ENCODE data around the gene NEGR1. TPM values are rescaled to one million over a fixed set of nuclear protein-coding genes. Genes with fewer than 3 reads are reported as not detected.

Gene NEGR1
- total RNA-seq, 1 experiment from 2014 or later, result 0.05 TPM

DNA sequence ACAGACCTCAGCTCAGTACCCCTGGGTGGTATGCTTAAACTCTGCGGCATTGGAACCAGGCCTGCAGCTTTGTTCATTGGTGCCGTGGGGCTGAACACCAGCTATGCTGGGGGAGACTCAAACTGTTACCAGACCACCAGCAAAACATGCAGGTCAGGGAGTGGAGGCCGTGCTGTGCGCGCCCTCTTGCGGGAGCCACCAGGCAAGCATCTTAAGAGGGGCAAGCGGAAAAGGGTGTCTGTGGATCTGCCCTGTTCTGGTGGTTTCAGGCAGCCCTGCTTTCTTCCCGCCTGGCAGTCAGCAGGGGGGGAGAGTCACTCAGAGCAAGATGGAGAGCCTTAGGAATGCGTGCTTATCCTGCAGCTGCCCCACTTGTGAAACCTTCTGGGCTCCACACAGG lies 924.6 kb downstream of the NEGR1 start:
- Histone ChIP-seq H2AFZ (ENCODE audit: low read depth, low read length, poor library complexity, severe bottlenecking) (no peak overlapping the region), H3K4me3 (replicated peaks in 1 of 2; ENCODE audit: low read depth in 1 of 2, low read length in 2 of 2) (no peak overlapping the region), H3K4me2 (ENCODE audit: low read length) (no peak overlapping the region), H3K9me3 (ENCODE audit: control insufficient read depth in 1 of 2, insufficient read depth in 1 of 2, low read depth in 1 of 2, low read length in 2 of 2) (peaks cover 4 to 15% of the 10 kb centered on the region in 2 experiments; a peak in 2 of 4 replicates), H3K27me3 (ENCODE audit: insufficient read depth, low read length) (no peaks in the 10 kb centered on the region), H3K9ac (ENCODE audit: low read length) (no peak overlapping the region), H3K36me3 (ENCODE audit: control insufficient read depth in 1 of 2, insufficient read depth in 2 of 2, low read length in 2 of 2) (no peaks in the 10 kb centered on the region), H3K79me2 (ENCODE audit: insufficient read depth, low read length) (no peaks in the 10 kb centered on the region), H4K20me1 (ENCODE audit: insufficient read depth) (no peaks in the 10 kb centered on the region), H3K27ac (ENCODE audit: low read depth, low read length) (no peak overlapping the region), H3K9me2 (ENCODE audit: insufficient read depth) (no peaks in the 10 kb centered on the region), H3K4me1 (ENCODE audit: control insufficient read depth in 1 of 2, insufficient read depth in 2 of 2, low read length in 2 of 2) (no peaks in the 10 kb centered on the region)
- ChIA-PET RAD21 (ENCODE audit: low non-redundant PET in 1 of 2, low total read pairs in 2 of 2, uncharacterized antibody in 2 of 2, unreplicated experiment in 2 of 2) (no interaction called here), CTCF (no interaction called here), POLR2A (no interaction called here)
- TF ChIP-seq CBX3 (IDR thresholded peaks at IDR 0.05; ENCODE audit: low read depth), result no peak
- TF ChIP-seq, protein P1, sequence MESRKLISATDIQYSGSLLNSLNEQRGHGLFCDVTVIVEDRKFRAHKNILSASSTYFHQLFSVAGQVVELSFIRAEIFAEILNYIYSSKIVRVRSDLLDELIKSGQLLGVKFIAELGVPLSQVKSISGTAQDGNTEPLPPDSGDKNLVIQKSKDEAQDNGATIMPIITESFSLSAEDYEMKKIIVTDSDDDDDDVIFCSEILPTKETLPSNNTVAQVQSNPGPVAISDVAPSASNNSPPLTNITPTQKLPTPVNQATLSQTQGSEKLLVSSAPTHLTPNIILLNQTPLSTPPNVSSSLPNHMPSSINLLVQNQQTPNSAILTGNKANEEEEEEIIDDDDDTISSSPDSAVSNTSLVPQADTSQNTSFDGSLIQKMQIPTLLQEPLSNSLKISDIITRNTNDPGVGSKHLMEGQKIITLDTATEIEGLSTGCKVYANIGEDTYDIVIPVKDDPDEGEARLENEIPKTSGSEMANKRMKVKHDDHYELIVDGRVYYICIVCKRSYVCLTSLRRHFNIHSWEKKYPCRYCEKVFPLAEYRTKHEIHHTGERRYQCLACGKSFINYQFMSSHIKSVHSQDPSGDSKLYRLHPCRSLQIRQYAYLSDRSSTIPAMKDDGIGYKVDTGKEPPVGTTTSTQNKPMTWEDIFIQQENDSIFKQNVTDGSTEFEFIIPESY (IDR thresholded peaks at IDR 0.05; ENCODE audit: extremely low read depth, insufficient replicate concordance, low read length), result no peak
- no peak for TF ChIP-seq JUND (IDR thresholded peaks at IDR 0.05)
- TF ChIP-seq EZH2 (IDR thresholded peaks at IDR 0.05), result no peak
- TF ChIP-seq SRF (IDR thresholded peaks at IDR 0.05; ENCODE audit: low read depth), result no peak
- TF ChIP-seq, protein P2, sequence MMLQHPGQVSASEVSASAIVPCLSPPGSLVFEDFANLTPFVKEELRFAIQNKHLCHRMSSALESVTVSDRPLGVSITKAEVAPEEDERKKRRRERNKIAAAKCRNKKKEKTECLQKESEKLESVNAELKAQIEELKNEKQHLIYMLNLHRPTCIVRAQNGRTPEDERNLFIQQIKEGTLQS (IDR thresholded peaks at IDR 0.05), result no peak
- TF ChIP-seq ZFX (IDR thresholded peaks at IDR 0.05), result no peak
- no TSS peak for BruUV-seq (replicated peaks)
- ATAC-seq, result no peak
- no peak for DNase-seq (ENCODE audit: low read depth, low spot score)
- intact Hi-C loops (cut with micrococcal nuclease), result no loop called here

DNA sequence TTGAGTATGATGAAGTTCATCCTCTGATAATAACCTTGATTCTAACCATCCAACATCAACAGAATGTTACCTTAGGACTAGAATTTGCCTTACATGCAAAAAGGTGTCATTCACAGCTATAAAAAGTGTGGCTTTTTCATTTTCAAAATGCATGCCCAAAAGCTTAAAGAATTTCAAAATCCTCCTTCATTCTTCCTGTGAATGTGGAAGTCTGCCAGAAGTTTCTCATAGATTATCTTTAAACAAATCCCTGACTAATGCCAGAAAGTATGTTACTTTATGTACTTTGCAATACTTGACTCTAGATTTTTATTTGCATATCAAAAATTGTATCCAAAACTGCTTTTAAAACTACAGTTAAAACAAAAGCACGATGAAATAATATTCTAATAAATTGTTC lies 930.9 kb downstream of the NEGR1 start:
- TF ChIP-seq, protein P3, sequence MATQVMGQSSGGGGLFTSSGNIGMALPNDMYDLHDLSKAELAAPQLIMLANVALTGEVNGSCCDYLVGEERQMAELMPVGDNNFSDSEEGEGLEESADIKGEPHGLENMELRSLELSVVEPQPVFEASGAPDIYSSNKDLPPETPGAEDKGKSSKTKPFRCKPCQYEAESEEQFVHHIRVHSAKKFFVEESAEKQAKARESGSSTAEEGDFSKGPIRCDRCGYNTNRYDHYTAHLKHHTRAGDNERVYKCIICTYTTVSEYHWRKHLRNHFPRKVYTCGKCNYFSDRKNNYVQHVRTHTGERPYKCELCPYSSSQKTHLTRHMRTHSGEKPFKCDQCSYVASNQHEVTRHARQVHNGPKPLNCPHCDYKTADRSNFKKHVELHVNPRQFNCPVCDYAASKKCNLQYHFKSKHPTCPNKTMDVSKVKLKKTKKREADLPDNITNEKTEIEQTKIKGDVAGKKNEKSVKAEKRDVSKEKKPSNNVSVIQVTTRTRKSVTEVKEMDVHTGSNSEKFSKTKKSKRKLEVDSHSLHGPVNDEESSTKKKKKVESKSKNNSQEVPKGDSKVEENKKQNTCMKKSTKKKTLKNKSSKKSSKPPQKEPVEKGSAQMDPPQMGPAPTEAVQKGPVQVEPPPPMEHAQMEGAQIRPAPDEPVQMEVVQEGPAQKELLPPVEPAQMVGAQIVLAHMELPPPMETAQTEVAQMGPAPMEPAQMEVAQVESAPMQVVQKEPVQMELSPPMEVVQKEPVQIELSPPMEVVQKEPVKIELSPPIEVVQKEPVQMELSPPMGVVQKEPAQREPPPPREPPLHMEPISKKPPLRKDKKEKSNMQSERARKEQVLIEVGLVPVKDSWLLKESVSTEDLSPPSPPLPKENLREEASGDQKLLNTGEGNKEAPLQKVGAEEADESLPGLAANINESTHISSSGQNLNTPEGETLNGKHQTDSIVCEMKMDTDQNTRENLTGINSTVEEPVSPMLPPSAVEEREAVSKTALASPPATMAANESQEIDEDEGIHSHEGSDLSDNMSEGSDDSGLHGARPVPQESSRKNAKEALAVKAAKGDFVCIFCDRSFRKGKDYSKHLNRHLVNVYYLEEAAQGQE (IDR thresholded peaks at IDR 0.05; ENCODE audit: low read depth), result no peak
- no peak for TF ChIP-seq MAX (IDR thresholded peaks at IDR 0.05)
- H3K4me2 ChIP-seq (ENCODE audit: low read length), result no peak overlapping the region
- H3K79me2 ChIP-seq (ENCODE audit: insufficient read depth, low read length), result no peaks in the 10 kb centered on the region
- H3K27ac ChIP-seq (ENCODE audit: low read depth, low read length), result no peak overlapping the region
- H3K4me3 ChIP-seq (replicated peaks in 1 of 2; ENCODE audit: low read depth in 1 of 2, low read length in 2 of 2), result no peak overlapping the region
- no peaks in the 10 kb centered on the region for H3K27me3 ChIP-seq (ENCODE audit: insufficient read depth, low read length)
- no peaks in the 10 kb centered on the region for H3K36me3 ChIP-seq (ENCODE audit: control insufficient read depth in 1 of 2, insufficient read depth in 2 of 2, low read length in 2 of 2)
- ChIA-PET POLR2A (no interaction called here), CTCF (no interaction called here), RAD21 (ENCODE audit: low non-redundant PET in 1 of 2, low total read pairs in 2 of 2, uncharacterized antibody in 2 of 2, unreplicated experiment in 2 of 2) (no interaction called here)
- H3K9ac ChIP-seq (ENCODE audit: low read length), result no peak overlapping the region
- no peaks in the 10 kb centered on the region for H4K20me1 ChIP-seq (ENCODE audit: insufficient read depth)
- peaks cover 0 to 5% of the 10 kb centered on the region in 2 experiments; a peak in 1 of 4 replicates for H3K9me3 ChIP-seq (ENCODE audit: control insufficient read depth in 1 of 2, insufficient read depth in 1 of 2, low read depth in 1 of 2, low read length in 2 of 2)
- H3K4me1 ChIP-seq (ENCODE audit: control insufficient read depth in 1 of 2, insufficient read depth in 2 of 2, low read length in 2 of 2), result no peaks in the 10 kb centered on the region
- no peak for DNase-seq (ENCODE audit: low read depth, low spot score)
- no TSS peak for BruUV-seq (replicated peaks)
- H3K9me2 ChIP-seq (ENCODE audit: insufficient read depth), result no peaks in the 10 kb centered on the region
- intact Hi-C loops (cut with micrococcal nuclease), result no loop called here
- no peak overlapping the region for H2AFZ ChIP-seq (ENCODE audit: low read depth, low read length, poor library complexity, severe bottlenecking)
- ATAC-seq, result no peak
